GM13977 (cell line): ENCODE measurements around the gene DIAPH1.

Experiments used
- DNase-seq: peaks from one replicate; pipeline ENCODE4 v3.0.0; 2012; ENCODE audit warnings: low spot score
- in situ Hi-C: fragments of 300-500 bp; cut with MboI; formaldehyde crosslinking; loops from one replicate; pipeline ENCODE4 v1.12.0; 2022; ENCODE audit warnings: low sequenced_read_pairs, low pct_unique_long_range_greater_than_20kb, mixed read lengths, inconsistent platforms; ENCODE audit not compliant: unreplicated experiment
- TF ChIP-seq, protein P1 (sequence below): IDR thresholded peaks from 2 replicates; pipeline ENCODE4 v1.5.1; 2012; ENCODE audit warnings: mild to moderate bottlenecking, control low read depth; ENCODE audit not compliant: insufficient read depth; ENCODE audit errors: extremely low read depth, missing control alignments

Gene DIAPH1

GRCh38 chr5:141491323-141492167, 127.3 kb downstream of the DIAPH1 start:
- DNase-seq = no peak
- TF ChIP-seq, protein P1, sequence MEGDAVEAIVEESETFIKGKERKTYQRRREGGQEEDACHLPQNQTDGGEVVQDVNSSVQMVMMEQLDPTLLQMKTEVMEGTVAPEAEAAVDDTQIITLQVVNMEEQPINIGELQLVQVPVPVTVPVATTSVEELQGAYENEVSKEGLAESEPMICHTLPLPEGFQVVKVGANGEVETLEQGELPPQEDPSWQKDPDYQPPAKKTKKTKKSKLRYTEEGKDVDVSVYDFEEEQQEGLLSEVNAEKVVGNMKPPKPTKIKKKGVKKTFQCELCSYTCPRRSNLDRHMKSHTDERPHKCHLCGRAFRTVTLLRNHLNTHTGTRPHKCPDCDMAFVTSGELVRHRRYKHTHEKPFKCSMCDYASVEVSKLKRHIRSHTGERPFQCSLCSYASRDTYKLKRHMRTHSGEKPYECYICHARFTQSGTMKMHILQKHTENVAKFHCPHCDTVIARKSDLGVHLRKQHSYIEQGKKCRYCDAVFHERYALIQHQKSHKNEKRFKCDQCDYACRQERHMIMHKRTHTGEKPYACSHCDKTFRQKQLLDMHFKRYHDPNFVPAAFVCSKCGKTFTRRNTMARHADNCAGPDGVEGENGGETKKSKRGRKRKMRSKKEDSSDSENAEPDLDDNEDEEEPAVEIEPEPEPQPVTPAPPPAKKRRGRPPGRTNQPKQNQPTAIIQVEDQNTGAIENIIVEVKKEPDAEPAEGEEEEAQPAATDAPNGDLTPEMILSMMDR = no peak
- in situ Hi-C loops = no loop called here

DNA sequence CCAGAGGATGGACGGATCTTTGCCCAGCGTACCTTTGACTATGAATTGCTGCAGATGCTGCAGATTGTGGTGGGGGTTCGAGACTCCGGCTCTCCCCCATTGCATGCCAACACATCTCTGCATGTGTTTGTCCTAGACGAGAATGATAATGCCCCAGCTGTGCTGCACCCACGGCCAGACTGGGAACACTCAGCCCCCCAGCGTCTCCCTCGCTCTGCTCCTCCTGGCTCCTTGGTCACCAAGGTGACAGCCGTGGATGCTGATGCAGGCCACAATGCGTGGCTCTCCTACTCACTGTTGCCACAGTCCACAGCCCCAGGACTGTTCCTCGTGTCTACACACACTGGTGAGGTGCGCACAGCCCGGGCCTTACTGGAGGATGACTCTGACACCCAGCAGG, 128.0 kb downstream of the DIAPH1 start:
- DNase-seq = no peak
- in situ Hi-C loops = no loop called here
- TF ChIP-seq, protein P1 = no peak

- no peak for DNase-seq
- in situ Hi-C loops = no loop called here
- TF ChIP-seq, protein P1 = no peak
These were observed 128.5 kb downstream of the DIAPH1 start for GRCh38 chr5:141490271-141490670.

DNA sequence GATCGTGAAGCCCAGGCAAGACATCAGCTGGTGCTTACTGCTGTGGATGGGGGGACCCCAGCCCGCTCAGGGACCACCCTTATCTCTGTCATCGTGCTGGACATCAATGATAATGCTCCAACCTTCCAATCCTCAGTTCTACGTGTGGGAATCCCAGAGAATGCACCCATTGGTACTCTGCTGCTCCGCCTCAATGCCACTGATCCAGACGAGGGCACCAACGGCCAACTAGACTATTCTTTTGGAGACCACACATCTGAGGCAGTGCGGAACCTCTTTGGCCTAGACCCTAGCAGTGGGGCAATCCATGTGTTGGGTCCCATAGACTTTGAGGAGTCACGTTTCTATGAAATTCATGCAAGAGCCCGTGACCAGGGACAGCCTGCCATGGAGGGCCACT, 129.0 kb downstream of the DIAPH1 start:
- no peak for DNase-seq
- TF ChIP-seq, protein P1 = no peak
- in situ Hi-C loops = no loop called here

GRCh38 chr5:141488591-141489561, 129.9 kb downstream of the DIAPH1 start, which contains the start of gene PCDHGC5:
Gene PCDHGC5 (plus strand): TSS chr5:141489081. CDS start chr5:141489241, 160 bp downstream.
- DNase-seq = no peak
- in situ Hi-C loops = no loop called here
- TF ChIP-seq, protein P1 = no peak

DNA sequence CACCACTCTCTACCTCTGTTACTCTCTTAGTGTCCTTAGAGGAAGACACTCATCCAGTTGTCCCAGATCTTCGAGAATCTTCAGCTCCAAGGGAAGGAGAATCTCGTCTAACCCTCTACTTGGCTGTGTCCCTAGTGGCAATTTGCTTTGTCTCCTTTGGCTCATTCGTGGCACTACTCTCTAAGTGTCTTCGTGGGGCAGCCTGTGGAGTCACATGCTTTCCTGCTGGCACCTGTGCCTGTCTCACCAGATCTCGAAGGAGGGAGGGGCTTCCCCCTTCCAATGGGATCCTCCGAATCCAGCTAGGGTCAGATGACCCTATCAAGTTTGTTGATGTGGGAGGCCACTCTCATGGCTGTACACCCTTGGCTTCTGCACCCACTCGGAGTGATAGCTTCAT, 131.7 kb downstream of the DIAPH1 start:
- no peak for DNase-seq
- TF ChIP-seq, protein P1 = no peak
- in situ Hi-C loops = no loop called here
